GOT3 (cell line): ENCODE measurements around the gene C3AR1.
"Not testable (repeated sequence)": the region's sequence is repeated elsewhere in the genome, so short reads cannot be mapped to it uniquely, and the experiment has no call there.

ENCODE experiments used
- DNase-seq: peaks from one replicate; lab custom pipeline; 2025; ENCODE audit warnings: mixed read lengths; lab: John Stamatoyannopoulos, UW

Gene C3AR1

GRCh38 chr12:8065991-8066594 is at the start of gene C3AR1:
Gene C3AR1, minus strand, starts transcription at chr12:8066359. Its CDS starts 6,174 bp downstream, at chr12:8060185.
- no peak for DNase-seq

DNA sequence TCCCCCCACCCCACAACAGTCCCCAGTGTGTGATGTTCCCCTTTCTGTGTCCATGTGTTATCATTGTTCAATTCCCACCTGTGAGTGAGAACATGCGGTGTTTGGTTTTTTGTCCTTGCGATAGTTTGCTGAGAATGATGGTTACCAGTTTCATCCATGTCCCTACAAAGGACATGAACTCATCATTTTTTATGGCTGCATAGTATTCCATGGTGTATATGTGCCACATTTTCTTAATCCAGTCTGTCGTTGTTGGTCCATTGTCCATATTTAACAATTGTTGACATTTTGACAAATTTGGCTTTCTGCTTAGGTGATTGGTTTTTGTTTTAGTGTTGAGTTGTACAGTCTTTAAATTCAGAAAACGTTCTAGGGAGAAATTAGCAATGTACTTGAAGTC is 47.0 kb upstream of the C3AR1 start:
- not testable (repeated sequence) for DNase-seq

- peak; percentile 16 for DNase-seq
Measured at GRCh38 chr12:8108808-8109398, 42.7 kb upstream of the C3AR1 start.

DNA sequence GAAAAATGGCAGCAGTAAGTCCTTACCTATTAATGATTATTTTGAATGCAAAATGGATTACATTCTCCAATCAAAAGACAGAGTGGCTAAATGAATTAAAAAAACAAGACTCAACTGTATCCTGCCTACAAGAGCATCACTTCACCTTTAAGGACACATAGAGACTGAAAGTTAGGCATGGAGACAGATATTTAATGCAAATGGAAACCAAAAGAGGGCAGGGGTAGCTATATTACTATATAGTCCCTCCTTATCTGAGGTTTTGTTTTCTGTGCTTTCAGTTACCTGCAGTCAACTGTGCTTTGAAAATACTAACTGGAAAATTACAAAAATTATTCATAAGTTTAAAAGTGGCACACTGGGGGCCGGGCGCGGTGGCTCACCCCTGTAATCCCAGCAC is 33.1 kb upstream of the C3AR1 start:
- no peak for DNase-seq

GRCh38 chr12:8096281-8096915 is 30.2 kb upstream of the C3AR1 start:
- DNase-seq = no peak

GRCh38 chr12:8093291-8093690 is 27.1 kb upstream of the C3AR1 start:
- DNase-seq = no peak

DNA sequence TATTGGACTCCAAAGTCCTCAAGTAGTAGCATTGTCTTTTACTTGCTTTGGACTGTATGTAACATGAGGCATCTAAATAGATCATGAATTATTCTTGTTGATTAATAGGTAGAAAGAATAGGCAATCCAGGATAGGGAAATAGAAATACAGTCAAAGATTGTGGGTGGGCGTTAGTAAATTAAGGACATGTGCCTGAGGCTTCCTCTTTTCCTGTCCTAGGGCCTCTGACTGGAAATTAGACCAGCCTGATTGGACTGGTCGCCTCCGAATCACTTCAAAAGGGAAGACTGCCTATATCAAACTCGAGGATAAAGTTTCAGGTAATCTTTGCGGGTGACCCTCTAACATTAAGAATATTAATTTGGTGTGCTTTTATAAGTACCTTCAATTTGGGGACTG is 23.6 kb upstream of the C3AR1 start:
- no peak for DNase-seq

- not testable (repeated sequence) for DNase-seq
Measured at GRCh38 chr12:8089277-8089676, 23.1 kb upstream of the C3AR1 start.

- no peak for DNase-seq
Measured at GRCh38 chr12:8088574-8088973, 22.4 kb upstream of the C3AR1 start.

GRCh38 chr12:8087666-8088065 is 21.5 kb upstream of the C3AR1 start:
- DNase-seq = no peak

DNA sequence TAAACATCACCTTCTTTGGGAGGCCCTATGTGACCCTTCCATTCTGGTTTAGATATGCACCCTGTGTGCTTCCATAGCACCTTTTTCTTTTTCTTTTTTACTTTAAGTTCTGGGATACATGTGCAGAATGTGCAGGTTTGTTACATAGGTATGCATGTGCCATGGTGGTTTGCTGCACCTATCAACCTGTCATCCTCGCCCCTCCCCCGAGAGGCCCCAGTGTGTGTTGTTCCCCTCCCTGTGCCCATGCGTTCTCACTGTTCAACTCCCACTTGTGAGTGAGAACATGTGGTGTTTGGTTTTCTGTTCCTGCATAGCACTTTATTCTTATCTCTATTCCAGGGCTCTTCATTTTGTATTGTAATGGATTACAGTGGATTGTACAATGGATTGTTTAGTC is 18.2 kb upstream of the C3AR1 start:
- not testable (repeated sequence) for DNase-seq

GRCh38 chr12:8082808-8083100 is 16.6 kb upstream of the C3AR1 start:
- no peak for DNase-seq

DNA sequence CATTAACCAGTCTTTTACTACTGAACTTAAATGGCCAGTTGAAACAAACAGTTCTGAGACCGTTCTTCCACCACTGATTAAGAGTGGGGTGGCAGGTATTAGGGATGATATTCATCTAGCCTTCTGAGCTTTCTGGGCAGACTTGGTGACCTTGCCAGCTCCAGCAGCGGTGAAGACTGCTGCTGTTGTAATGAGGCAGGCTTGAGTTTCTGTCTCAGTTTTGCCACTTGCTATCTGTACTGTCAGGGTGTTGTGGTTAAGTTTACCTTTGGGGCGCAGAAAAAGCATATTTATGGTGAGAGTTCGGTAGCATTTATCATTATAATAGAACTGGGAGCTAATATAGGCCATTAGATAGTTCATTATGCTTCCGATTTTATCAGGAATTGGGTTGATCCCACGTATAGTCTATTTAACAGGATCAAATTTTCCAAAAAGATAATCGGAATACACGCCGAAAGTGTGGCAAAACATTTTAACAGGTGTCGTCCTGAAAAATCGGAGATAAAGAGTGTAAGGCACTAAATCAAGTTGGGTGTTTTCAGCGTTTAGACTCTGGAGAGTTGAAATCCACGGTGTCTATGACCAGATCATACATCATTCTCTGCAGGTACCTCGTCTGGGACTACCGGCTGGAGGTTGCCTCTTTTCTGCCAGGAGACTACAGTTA is 15.2 kb upstream of the C3AR1 start:
- no peak for DNase-seq

DNA sequence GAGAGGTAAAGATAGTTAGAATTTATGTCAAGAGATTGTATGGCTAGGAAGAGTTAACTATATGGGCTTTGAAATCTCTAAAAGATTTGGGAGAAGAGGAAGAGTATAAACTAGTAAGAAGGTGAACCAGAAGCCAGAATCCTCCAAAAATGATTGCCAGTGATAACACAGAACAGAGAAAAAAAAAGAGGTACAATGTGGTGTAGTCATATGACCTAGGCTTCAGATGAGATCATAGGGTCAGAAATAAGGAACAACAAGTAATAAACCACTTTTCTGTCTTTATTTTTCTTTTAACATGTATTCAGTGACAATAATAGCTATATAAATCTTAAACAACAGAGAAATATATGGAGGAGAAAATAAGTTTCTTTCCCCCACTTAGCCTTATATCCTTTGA is 14.0 kb upstream of the C3AR1 start:
- no peak for DNase-seq

GRCh38 chr12:8078916-8079315 is 12.8 kb upstream of the C3AR1 start:
- no peak for DNase-seq

DNA sequence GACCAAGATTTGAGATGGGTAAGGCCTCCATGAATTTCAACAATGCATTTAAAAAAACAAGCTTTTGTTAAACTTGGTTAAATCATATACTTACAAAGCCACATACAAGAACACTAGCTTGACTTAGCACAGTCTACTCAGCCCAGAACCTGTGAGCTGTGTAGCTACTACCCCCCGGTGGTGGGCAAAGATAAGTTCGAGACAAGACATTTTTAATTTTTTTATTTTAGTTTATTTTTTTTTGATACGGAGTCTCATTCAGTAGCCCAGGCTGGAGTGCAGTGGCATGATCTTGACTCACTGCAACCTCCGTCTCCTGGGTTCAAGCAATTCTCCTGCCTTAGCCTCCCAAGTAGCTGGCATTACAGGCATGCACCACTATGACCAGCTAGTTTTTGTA is 12.2 kb upstream of the C3AR1 start:
- no peak for DNase-seq

GRCh38 chr12:8077207-8077606 is 11.0 kb upstream of the C3AR1 start:
- no peak for DNase-seq

GRCh38 chr12:8076366-8076765 is 10.2 kb upstream of the C3AR1 start:
- DNase-seq = no peak

GRCh38 chr12:8075935-8076334 is 9.8 kb upstream of the C3AR1 start:
- DNase-seq = no peak

GRCh38 chr12:8071820-8072219 is 5.7 kb upstream of the C3AR1 start:
- DNase-seq = not testable (repeated sequence)

- DNase-seq = no peak
Measured at GRCh38 chr12:8069582-8069981, 3.4 kb upstream of the C3AR1 start.

DNA sequence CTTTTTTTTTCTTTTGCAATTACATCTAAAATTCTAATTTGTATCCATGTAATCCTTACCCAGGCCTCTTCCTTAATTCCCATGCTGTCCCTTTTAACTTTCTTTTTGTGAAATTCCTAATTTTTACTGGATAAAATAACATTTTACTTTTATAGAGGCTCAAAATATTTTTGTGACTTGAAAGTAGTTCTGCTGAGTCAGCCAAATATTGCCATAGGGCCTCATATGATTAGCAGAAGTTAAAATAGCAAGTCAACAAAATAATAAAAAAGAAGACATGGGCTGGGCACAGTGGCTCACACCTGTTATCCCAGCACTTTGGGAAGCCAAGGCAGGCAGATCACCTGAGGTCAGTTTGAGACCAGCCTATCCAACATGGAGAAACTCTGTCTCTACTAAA is 2.0 kb downstream of the C3AR1 start:
- no peak for DNase-seq

- no peak for DNase-seq
Measured at GRCh38 chr12:8058506-8058905, 7.7 kb downstream of the C3AR1 start.
